ENCODE data around the gene MAEA. TPM values are rescaled to one million over a fixed set of nuclear protein-coding genes. Genes with fewer than 3 reads are reported as not detected.

Gene MAEA
- total RNA-seq, 2 donors from 2014 or later = 48.8 to 72.7 TPM

DNA sequence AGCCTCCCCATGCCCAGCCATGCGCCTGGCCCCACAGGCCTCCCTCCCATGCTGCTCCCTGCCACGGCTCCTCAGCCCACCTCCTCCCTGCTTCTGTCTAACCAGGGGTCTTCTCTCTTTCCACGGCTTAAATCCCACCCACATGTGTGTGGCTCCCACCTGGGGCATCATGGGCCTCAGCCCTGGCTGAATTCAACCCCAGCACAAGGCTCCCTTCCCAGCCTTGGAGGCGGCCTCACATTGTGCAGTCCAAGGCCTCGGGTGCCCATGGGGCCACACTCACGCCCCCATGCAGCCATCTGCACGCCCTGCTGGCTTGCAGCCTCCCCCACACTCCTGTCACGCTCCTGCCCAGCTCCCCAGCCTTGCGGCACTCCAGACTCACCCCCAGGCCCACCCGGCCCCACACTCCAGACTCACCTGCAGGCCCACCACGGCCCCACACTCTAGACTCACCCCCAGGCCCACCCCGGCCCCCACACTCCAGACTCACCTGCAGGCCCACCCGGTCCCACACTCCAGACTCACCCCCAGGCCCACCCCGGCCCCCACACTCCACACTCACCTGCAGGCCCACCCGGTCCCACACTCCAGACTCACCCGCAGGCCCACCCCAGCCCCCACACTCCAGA lies 27.0 kb downstream of the MAEA start:
- 89% methylated on average over 6 to 14 of the region's 16 CpGs for WGBS, 2 experiments (ENCODE audit: insufficient coverage in 1 of 2, insufficient read length in 1 of 2)
- no peak for DNase-seq
- H3K36me3 Mint-ChIP-seq (ENCODE audit: low read depth) = peaks cover 88% of the 10 kb centered on the region

GRCh38 chr4:1317177-1318045 lies 27.7 kb downstream of the MAEA start:
- Mint-ChIP-seq H3K9me3 (peaks cover 23% of the 10 kb centered on the region), H3K4me3 (no peak overlapping the region), H3K27me3 (ENCODE audit: insufficient read depth) (no peaks in the 10 kb centered on the region), H3K27ac (no peak overlapping the region), H3K36me3 (ENCODE audit: low read depth) (peaks cover 88% of the 10 kb centered on the region), H3K4me1 (peaks cover 8% of the 10 kb centered on the region)
- Histone ChIP-seq H3K4me3 (ENCODE audit: low read length) (no peak overlapping the region), H3K36me3 (ENCODE audit: control insufficient read depth, insufficient read depth, low read length) (peaks cover 70% of the 10 kb centered on the region), H3K27ac (ENCODE audit: low read depth, low read length) (no peak overlapping the region), H3K27me3 (ENCODE audit: control insufficient read depth, insufficient read depth, low read length, poor library complexity, severe bottlenecking) (no peaks in the 10 kb centered on the region), H3K9me3 (ENCODE audit: control insufficient read depth, low read length) (peaks cover 26% of the 10 kb centered on the region), H3K4me1 (ENCODE audit: control insufficient read depth, insufficient read depth, low read length) (peaks cover 4% of the 10 kb centered on the region), H3K9ac (ENCODE audit: extremely low read depth, low read length, poor library complexity, severe bottlenecking) (no peak overlapping the region)
- 94 to 97% methylated on average over 18 to 28 of the region's 29 CpGs for WGBS, 2 experiments (ENCODE audit: insufficient coverage in 1 of 2, insufficient read length in 1 of 2)
- no peak for DNase-seq
- TF ChIP-seq, protein P1, sequence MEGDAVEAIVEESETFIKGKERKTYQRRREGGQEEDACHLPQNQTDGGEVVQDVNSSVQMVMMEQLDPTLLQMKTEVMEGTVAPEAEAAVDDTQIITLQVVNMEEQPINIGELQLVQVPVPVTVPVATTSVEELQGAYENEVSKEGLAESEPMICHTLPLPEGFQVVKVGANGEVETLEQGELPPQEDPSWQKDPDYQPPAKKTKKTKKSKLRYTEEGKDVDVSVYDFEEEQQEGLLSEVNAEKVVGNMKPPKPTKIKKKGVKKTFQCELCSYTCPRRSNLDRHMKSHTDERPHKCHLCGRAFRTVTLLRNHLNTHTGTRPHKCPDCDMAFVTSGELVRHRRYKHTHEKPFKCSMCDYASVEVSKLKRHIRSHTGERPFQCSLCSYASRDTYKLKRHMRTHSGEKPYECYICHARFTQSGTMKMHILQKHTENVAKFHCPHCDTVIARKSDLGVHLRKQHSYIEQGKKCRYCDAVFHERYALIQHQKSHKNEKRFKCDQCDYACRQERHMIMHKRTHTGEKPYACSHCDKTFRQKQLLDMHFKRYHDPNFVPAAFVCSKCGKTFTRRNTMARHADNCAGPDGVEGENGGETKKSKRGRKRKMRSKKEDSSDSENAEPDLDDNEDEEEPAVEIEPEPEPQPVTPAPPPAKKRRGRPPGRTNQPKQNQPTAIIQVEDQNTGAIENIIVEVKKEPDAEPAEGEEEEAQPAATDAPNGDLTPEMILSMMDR (conservative IDR thresholded peaks at IDR 0.05) = no peak

More for the DNA sequence above, 27.0 kb downstream of the MAEA start:
- no peaks in the 10 kb centered on the region for H3K27me3 ChIP-seq (ENCODE audit: control insufficient read depth, insufficient read depth, low read length, poor library complexity, severe bottlenecking)
- no peak overlapping the region for H3K27ac ChIP-seq (ENCODE audit: low read depth, low read length)
- Mint-ChIP-seq H3K9me3 (peaks cover 23% of the 10 kb centered on the region), H3K27me3 (ENCODE audit: insufficient read depth) (no peaks in the 10 kb centered on the region), H3K27ac (no peak overlapping the region), H3K4me1 (peaks cover 4% of the 10 kb centered on the region), H3K4me3 (no peak overlapping the region)
- peaks cover 72% of the 10 kb centered on the region for H3K36me3 ChIP-seq (ENCODE audit: control insufficient read depth, insufficient read depth, low read length)
- no peak overlapping the region for H3K9ac ChIP-seq (ENCODE audit: extremely low read depth, low read length, poor library complexity, severe bottlenecking)
- H3K4me3 ChIP-seq (ENCODE audit: low read length) = no peak overlapping the region
- H3K4me1 ChIP-seq (ENCODE audit: control insufficient read depth, insufficient read depth, low read length) = no peaks in the 10 kb centered on the region
- TF ChIP-seq, protein P1 (conservative IDR thresholded peaks at IDR 0.05) = no peak
- H3K9me3 ChIP-seq (ENCODE audit: control insufficient read depth, low read length) = peaks cover 26% of the 10 kb centered on the region

DNA sequence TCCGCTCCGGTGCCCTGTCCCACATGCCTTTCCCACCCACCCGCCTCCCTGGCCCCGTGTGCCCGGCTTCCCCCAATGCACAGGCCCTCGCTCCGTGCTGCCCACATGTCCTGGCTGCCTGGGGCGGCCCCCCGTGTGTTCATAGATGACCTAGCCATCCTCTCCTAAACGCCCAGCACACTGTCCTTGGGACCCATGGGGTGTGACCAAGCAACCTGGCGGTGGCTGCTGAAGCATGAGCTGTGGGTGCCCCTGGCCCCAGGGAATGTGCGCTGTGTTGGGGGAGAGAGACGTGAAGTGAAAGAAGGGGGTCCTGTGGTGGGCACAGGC lies 28.3 kb downstream of the MAEA start:
- Histone ChIP-seq H3K4me1 (ENCODE audit: control insufficient read depth, insufficient read depth, low read length) (peaks cover 4% of the 10 kb centered on the region), H3K27ac (ENCODE audit: low read depth, low read length) (no peak overlapping the region), H3K36me3 (ENCODE audit: control insufficient read depth, insufficient read depth, low read length) (peaks cover 70% of the 10 kb centered on the region), H3K27me3 (ENCODE audit: control insufficient read depth, insufficient read depth, low read length, poor library complexity, severe bottlenecking) (no peaks in the 10 kb centered on the region), H3K9ac (ENCODE audit: extremely low read depth, low read length, poor library complexity, severe bottlenecking) (no peak overlapping the region), H3K4me3 (ENCODE audit: low read length) (no peak overlapping the region), H3K9me3 (ENCODE audit: control insufficient read depth, low read length) (peaks cover 23% of the 10 kb centered on the region)
- peaks cover 85% of the 10 kb centered on the region for H3K36me3 Mint-ChIP-seq (ENCODE audit: low read depth)
- 95 to 100% methylated on average over 6 to 13 of the region's 13 CpGs for WGBS, 2 experiments (ENCODE audit: insufficient coverage in 1 of 2, insufficient read length in 1 of 2)
- DNase-seq = no peak
- TF ChIP-seq, protein P1 (conservative IDR thresholded peaks at IDR 0.05) = no peak
- H3K9me3 Mint-ChIP-seq = peaks cover 22% of the 10 kb centered on the region
- H3K4me3 Mint-ChIP-seq = no peak overlapping the region
- H3K4me1 Mint-ChIP-seq = peaks cover 8% of the 10 kb centered on the region
- no peak overlapping the region for H3K27ac Mint-ChIP-seq
- no peaks in the 10 kb centered on the region for H3K27me3 Mint-ChIP-seq (ENCODE audit: insufficient read depth)

Data from endodermal cell (in vitro differentiated cells).